HepG2 (cell line): ENCODE results near the gene MAMSTR. TPM values are rescaled to one million over a fixed set of nuclear protein-coding genes. Genes with fewer than 3 reads are reported as not detected.

Experiments used
- ARHGAP35 ChIP-seq: sonication (generic); formaldehyde crosslinking; IDR thresholded peaks from 2 replicates; pipeline ENCODE4 v1.9.0; 2022; ENCODE audit warnings: mild to moderate bottlenecking, inconsistent platforms, moderate library complexity, missing genetic modification reagents, borderline replicate concordance
- ATF7 ChIP-seq, 2 experiments: fragments of 450-650 bp in 1 of 2; sonication (generic) in 1 of 2; formaldehyde crosslinking in 1 of 2; IDR thresholded peaks; 2 replicates each; pipeline versions ENCODE4 v1.4.0 to v1.6.1; 2016 to 2020; ENCODE audit warnings: antibody characterized with exemption in 1 of 2, mild to moderate bottlenecking in 1 of 2, missing genetic modification reagents in 1 of 2
- ATF7-NPFF ChIP-seq: sonication (generic); formaldehyde crosslinking; IDR thresholded peaks from 2 replicates; pipeline ENCODE4 v1.8.1; 2023; ENCODE audit warnings: mild to moderate bottlenecking, low read depth, missing genetic modification reagents, moderate library complexity
- CBX1 ChIP-seq: IDR thresholded peaks from one replicate; pipeline ENCODE4 v1.6.1; 2016; ENCODE audit warnings: antibody characterized with exemption, low read depth
- ETV5 ChIP-seq: IDR thresholded peaks from 2 replicates; pipeline ENCODE4 v1.6.1; 2018; ENCODE audit warnings: missing biosample characterization, missing genetic modification reagents, inconsistent platforms, borderline replicate concordance
- HDAC1 ChIP-seq: sonication (generic); formaldehyde crosslinking; IDR thresholded peaks from 2 replicates; pipeline ENCODE4 v1.5.1; 2020; ENCODE audit warnings: mild to moderate bottlenecking, missing genetic modification reagents
- IKZF4 ChIP-seq: sonication (generic); formaldehyde crosslinking; IDR thresholded peaks from 2 replicates; pipeline ENCODE4 v1.5.1; 2020; ENCODE audit warnings: borderline replicate concordance, mild to moderate bottlenecking, low read depth, missing genetic modification reagents; ENCODE audit errors: not compliant biosample characterization
- KDM6A ChIP-seq: IDR thresholded peaks from 2 replicates; pipeline ENCODE4 v1.6.1; 2016; ENCODE audit warnings: low read depth
- MAFF ChIP-seq: IDR thresholded peaks from 2 replicates; pipeline ENCODE4 v1.6.1; 2011; ENCODE audit warnings: low read depth, low read length, improper control_type of control experiment
- NCOA2 ChIP-seq: sonication (generic); formaldehyde crosslinking; IDR thresholded peaks from 2 replicates; pipeline ENCODE4 v1.8.0; 2022; ENCODE audit warnings: inconsistent platforms
- PAX8 ChIP-seq: sonication (generic); formaldehyde crosslinking; IDR thresholded peaks from 2 replicates; pipeline ENCODE4 v1.8.0; 2022; ENCODE audit warnings: mild to moderate bottlenecking, missing genetic modification reagents, borderline replicate concordance
- PTBP1 ChIP-seq: fragments of 200-400 bp; formaldehyde crosslinking; IDR thresholded peaks from 2 replicates; pipeline ENCODE4 v1.6.1; 2018; ENCODE audit warnings: low read length, low read depth; ENCODE audit not compliant: poor library complexity, severe bottlenecking
- RBFOX2 ChIP-seq: fragments of 200-400 bp; formaldehyde crosslinking; IDR thresholded peaks from 2 replicates; pipeline ENCODE4 v1.6.1; 2017; ENCODE audit warnings: low read depth, mild to moderate bottlenecking, low read length
- RFX3 ChIP-seq: IDR thresholded peaks from 2 replicates; pipeline ENCODE4 v1.6.1; 2016; ENCODE audit warnings: missing biosample characterization, missing genetic modification reagents
- SMAD3 ChIP-seq: sonication (generic); formaldehyde crosslinking; IDR thresholded peaks from 2 replicates; pipeline ENCODE4 v1.4.0; 2020; ENCODE audit warnings: missing genetic modification reagents
- SNAI1 ChIP-seq: sonication (generic); formaldehyde crosslinking; IDR thresholded peaks from 2 replicates; pipeline ENCODE4 v1.5.0; 2020; ENCODE audit warnings: mild to moderate bottlenecking, missing genetic modification reagents, borderline replicate concordance
- ZFP82 ChIP-seq: sonication (generic); formaldehyde crosslinking; IDR thresholded peaks from 2 replicates; pipeline ENCODE4 v1.5.1; 2020; ENCODE audit warnings: mild to moderate bottlenecking, missing genetic modification reagents, borderline replicate concordance
- ZNF12 ChIP-seq: sonication (generic); formaldehyde crosslinking; IDR thresholded peaks from 2 replicates; pipeline ENCODE4 v1.5.0; 2020; ENCODE audit warnings: missing genetic modification reagents
- ZNF224 ChIP-seq: sonication (generic); formaldehyde crosslinking; IDR thresholded peaks from 2 replicates; pipeline ENCODE4 v1.5.0; 2020; ENCODE audit warnings: mild to moderate bottlenecking, missing genetic modification reagents
- ZNF33A ChIP-seq: sonication (generic); formaldehyde crosslinking; IDR thresholded peaks from 2 replicates; pipeline ENCODE4 v1.5.1; 2020; ENCODE audit warnings: missing genetic modification reagents, mild to moderate bottlenecking, moderate library complexity, borderline replicate concordance
- ZNF430 ChIP-seq: sonication (generic); formaldehyde crosslinking; IDR thresholded peaks from 2 replicates; pipeline ENCODE4 v1.9.0; 2021; ENCODE audit warnings: mild to moderate bottlenecking, missing genetic modification reagents
- ZNF569 ChIP-seq: sonication (generic); formaldehyde crosslinking; IDR thresholded peaks from 2 replicates; pipeline ENCODE4 v1.5.0; 2020; ENCODE audit warnings: mild to moderate bottlenecking, missing genetic modification reagents, moderate library complexity, borderline replicate concordance
- ZNF709 ChIP-seq: sonication (generic); formaldehyde crosslinking; IDR thresholded peaks from 2 replicates; pipeline ENCODE4 v1.5.0; 2020; ENCODE audit warnings: mild to moderate bottlenecking, missing genetic modification reagents
- ZNF83 ChIP-seq: sonication (generic); formaldehyde crosslinking; IDR thresholded peaks from 2 replicates; pipeline ENCODE4 v1.4.0; 2020; ENCODE audit warnings: missing genetic modification reagents, mild to moderate bottlenecking, borderline replicate concordance
- ZNF883 ChIP-seq: sonication (generic); formaldehyde crosslinking; IDR thresholded peaks from 2 replicates; pipeline ENCODE4 v1.5.1; 2020; ENCODE audit warnings: mild to moderate bottlenecking, missing genetic modification reagents; ENCODE audit errors: not compliant biosample characterization
- ZSCAN12 ChIP-seq: sonication (generic); formaldehyde crosslinking; IDR thresholded peaks from 2 replicates; pipeline ENCODE4 v1.9.0; 2021; ENCODE audit warnings: mild to moderate bottlenecking, missing genetic modification reagents
- polyA plus RNA-seq, 8 experiments: library from polyadenylated mRNA; depleted of rRNA in 3 of 8; stranded (reverse) in 7 of 8; unstranded in 1 of 8; fragments of >200 nt; fragmentation: Illumina TruSeq in 4 of 8; extraction: Trizol in 4 of 8; gene quantifications; 2 replicates each; pipeline versions ENCODE4 v1.2.1 to v1.2.3, GENCODE V29; 2011 to 2016; ENCODE audit warnings: low read depth in 4 of 8, missing spikeins in 1 of 8, mixed read lengths in 1 of 8; ENCODE audit not compliant: insufficient read depth in 1 of 8
- total RNA-seq, 5 experiments: library from RNA; depleted of rRNA; stranded (reverse); fragments of >200 nt; fragmentation: Illumina TruSeq; extraction: Trizol; gene quantifications; 2 replicates each; pipeline ENCODE4 v1.2.3, GENCODE V29; 2016; ENCODE audit warnings: low read depth in 1 of 5
- TF ChIP-seq, protein P1 (sequence below): sonication (generic); formaldehyde crosslinking; IDR thresholded peaks from 2 replicates; pipeline ENCODE4 v1.5.1; 2020; ENCODE audit warnings: missing genetic modification reagents, mild to moderate bottlenecking, borderline replicate concordance
- TF ChIP-seq, protein P2 (sequence below): sonication (generic); formaldehyde crosslinking; IDR thresholded peaks from 2 replicates; pipeline ENCODE4 v1.5.1; 2020; ENCODE audit warnings: missing genetic modification reagents, mild to moderate bottlenecking, borderline replicate concordance
- TF ChIP-seq, protein P3 (sequence below): sonication (generic); formaldehyde crosslinking; IDR thresholded peaks from 2 replicates; pipeline ENCODE4 v1.5.0; 2020; ENCODE audit warnings: missing genetic modification reagents, mild to moderate bottlenecking, borderline replicate concordance

The MAMSTR gene
- total and polyA plus RNA-seq, 2 of the 13 experiments (the other 11 are each of a cell fraction or from before 2014, with no cell fraction given) = 2.2 to 2.4 TPM

DNA sequence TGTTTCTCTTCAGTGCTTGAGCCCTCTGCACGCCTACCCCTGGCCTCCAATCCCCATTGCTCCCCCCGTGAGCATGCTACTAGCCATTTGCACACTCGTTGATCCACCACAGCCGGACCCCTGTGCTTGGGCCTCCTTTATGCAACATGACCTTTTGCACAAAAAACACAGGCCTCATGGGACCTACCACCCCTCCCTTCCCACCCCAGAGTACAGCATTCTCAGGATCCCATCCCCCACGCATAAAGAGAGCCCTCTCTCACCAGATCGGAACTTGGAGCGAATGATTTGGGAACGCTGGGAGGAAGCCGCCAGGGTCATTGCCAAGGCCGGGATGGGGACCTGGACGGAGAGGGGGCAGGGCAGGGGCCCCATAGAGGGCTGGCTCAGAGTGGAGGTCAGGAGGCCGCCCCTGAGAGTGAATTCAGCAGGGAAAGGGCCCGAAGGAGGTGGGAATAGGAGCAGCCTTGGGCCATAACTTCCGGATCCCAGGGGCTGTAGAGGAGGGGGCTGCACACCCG, 754 bp downstream of the MAMSTR start (continued):
- TF ChIP-seq PTBP1 (no peak), ZNF224 (CRISPR knock-in tag) (no peak), RFX3 (CRISPR knock-in tag) (no peak), ETV5 (peak; percentile 65; the same call in 1 of the 2 replicates), HDAC1 (CRISPR knock-in tag) (peak; percentile 88), SMAD3 (CRISPR knock-in tag) (no peak), IKZF4 (CRISPR knock-in tag) (no peak), CBX1 (no peak), PAX8 (CRISPR knock-in tag) (0 out of 2 replicates have a peak, but pooled peaks have one; percentile 41), ZNF883 (CRISPR knock-in tag) (no peak), SNAI1 (CRISPR knock-in tag) (no peak), RBFOX2 (no peak), ZNF83 (CRISPR knock-in tag) (no peak), ZNF33A (CRISPR knock-in tag) (no peak), ATF7-NPFF (no peak), ZNF569 (CRISPR knock-in tag) (no peak), ZNF430 (CRISPR knock-in tag) (no peak), ARHGAP35 (CRISPR knock-in tag) (no peak; the same call in 1 of the 2 replicates), ZNF12 (CRISPR knock-in tag) (no peak), KDM6A (peak; percentile 71; the same call in 1 of the 2 replicates), ZNF709 (no peak), ZSCAN12 (CRISPR knock-in tag) (no peak), ATF7 (IDR thresholded peaks at IDR 0.05) (no peak), ATF7 (CRISPR knock-in tag; IDR thresholded peaks at IDR 0.05) (no peak), ZFP82 (CRISPR knock-in tag) (no peak), MAFF (no peak), NCOA2 (peak; percentile 73)
- TF ChIP-seq, protein P1, sequence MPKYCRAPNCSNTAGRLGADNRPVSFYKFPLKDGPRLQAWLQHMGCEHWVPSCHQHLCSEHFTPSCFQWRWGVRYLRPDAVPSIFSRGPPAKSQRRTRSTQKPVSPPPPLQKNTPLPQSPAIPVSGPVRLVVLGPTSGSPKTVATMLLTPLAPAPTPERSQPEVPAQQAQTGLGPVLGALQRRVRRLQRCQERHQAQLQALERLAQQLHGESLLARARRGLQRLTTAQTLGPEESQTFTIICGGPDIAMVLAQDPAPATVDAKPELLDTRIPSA (CRISPR knock-in tag) = no peak
- TF ChIP-seq, protein P2, sequence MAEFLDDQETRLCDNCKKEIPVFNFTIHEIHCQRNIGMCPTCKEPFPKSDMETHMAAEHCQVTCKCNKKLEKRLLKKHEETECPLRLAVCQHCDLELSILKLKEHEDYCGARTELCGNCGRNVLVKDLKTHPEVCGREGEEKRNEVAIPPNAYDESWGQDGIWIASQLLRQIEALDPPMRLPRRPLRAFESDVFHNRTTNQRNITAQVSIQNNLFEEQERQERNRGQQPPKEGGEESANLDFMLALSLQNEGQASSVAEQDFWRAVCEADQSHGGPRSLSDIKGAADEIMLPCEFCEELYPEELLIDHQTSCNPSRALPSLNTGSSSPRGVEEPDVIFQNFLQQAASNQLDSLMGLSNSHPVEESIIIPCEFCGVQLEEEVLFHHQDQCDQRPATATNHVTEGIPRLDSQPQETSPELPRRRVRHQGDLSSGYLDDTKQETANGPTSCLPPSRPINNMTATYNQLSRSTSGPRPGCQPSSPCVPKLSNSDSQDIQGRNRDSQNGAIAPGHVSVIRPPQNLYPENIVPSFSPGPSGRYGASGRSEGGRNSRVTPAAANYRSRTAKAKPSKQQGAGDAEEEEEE (CRISPR knock-in tag) = no peak
- TF ChIP-seq, protein P3, sequence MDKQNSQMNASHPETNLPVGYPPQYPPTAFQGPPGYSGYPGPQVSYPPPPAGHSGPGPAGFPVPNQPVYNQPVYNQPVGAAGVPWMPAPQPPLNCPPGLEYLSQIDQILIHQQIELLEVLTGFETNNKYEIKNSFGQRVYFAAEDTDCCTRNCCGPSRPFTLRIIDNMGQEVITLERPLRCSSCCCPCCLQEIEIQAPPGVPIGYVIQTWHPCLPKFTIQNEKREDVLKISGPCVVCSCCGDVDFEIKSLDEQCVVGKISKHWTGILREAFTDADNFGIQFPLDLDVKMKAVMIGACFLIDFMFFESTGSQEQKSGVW = no peak
